ENCODE measurements around the gene TTC23L.
"Not testable (repeated sequence)": the region's sequence is repeated elsewhere in the genome, so short reads cannot be mapped to it uniquely, and the experiment has no call there.

The TTC23L gene

DNA sequence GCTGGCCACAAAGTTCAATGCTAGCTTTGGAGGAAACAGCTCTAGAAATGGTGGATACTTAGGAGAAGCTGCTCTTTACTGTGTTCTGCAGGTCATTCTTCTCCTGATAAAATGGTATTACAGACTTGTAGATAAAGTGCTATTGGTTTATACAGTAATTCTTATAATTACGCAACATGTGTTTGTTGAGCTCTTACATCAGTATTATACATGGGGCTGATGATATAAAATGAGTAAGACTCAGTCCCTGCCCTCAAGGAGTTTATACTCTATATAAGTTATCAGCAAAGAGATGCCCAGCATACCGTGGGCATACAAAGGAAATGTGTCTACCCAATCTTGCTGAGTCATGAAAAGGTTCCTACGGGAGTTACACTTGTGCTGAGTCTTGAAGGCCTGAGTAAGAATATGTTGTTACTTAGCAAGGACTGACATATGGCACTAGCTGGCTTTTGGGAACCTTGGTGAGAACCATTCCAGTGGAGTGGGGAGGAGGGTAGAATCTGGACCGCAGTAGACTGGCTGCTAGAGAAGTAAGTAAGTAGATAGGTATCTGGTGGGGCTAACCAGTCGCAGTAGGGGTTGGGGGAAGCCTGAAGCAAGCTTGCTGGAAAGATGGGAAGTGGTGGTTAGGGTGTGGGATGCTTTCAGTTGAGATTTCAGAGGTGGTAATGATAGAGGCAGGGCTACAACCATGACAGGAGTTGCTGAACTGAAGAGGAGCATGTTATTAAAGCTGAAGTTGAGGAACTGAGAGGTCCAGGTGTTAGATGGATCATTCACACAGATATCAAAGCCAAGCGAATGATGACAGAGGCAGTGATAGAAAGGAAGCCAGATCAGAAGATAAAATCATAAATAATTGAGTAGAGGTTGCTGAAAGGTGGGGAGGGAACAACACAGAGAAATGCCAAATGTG is 11.1 kb upstream of the TTC23L start:
- Histone ChIP-seq H3K36me3 (replicated peaks; ENCODE audit: insufficient read depth, low read length) (no peaks in the 10 kb centered on the region), H3K9me2 (replicated peaks; ENCODE audit: insufficient read depth, low read length) (no peaks in the 10 kb centered on the region), H4K20me1 (ENCODE audit: insufficient read depth, low read length) (no peaks in the 10 kb centered on the region), H3K79me2 (ENCODE audit: low read length) (no peaks in the 10 kb centered on the region), H3K4me2 (ENCODE audit: low read depth, low read length) (no peak overlapping the region), H3K27ac (ENCODE audit: low read length) (no peak overlapping the region), H3K27me3 (replicated peaks; ENCODE audit: insufficient read depth, low read length) (no peaks in the 10 kb centered on the region), H3K4me3 (ENCODE audit: low read length) (no peak overlapping the region), H3K9me3 (replicated peaks; ENCODE audit: insufficient read depth, low read length) (no peaks in the 10 kb centered on the region), H3K9ac (ENCODE audit: low read length) (no peak overlapping the region), H2AFZ (ENCODE audit: low read length) (no peak overlapping the region), H3K4me1 (ENCODE audit: low read length) (no peaks in the 10 kb centered on the region), H3F3A (ENCODE audit: insufficient read depth, low read length) (no peaks in the 10 kb centered on the region)
- TF ChIP-seq EZH2phosphoT487 (IDR thresholded peaks at IDR 0.05; ENCODE audit: low read length) (no peak), EZH2 (optimal IDR thresholded peaks at IDR 0.05; ENCODE audit: low read depth, low read length) (no peak)
- TF ChIP-seq, protein P1, sequence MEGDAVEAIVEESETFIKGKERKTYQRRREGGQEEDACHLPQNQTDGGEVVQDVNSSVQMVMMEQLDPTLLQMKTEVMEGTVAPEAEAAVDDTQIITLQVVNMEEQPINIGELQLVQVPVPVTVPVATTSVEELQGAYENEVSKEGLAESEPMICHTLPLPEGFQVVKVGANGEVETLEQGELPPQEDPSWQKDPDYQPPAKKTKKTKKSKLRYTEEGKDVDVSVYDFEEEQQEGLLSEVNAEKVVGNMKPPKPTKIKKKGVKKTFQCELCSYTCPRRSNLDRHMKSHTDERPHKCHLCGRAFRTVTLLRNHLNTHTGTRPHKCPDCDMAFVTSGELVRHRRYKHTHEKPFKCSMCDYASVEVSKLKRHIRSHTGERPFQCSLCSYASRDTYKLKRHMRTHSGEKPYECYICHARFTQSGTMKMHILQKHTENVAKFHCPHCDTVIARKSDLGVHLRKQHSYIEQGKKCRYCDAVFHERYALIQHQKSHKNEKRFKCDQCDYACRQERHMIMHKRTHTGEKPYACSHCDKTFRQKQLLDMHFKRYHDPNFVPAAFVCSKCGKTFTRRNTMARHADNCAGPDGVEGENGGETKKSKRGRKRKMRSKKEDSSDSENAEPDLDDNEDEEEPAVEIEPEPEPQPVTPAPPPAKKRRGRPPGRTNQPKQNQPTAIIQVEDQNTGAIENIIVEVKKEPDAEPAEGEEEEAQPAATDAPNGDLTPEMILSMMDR (IDR thresholded peaks at IDR 0.05; ENCODE audit: low read length): no peak
- no peak for DNase-seq

DNA sequence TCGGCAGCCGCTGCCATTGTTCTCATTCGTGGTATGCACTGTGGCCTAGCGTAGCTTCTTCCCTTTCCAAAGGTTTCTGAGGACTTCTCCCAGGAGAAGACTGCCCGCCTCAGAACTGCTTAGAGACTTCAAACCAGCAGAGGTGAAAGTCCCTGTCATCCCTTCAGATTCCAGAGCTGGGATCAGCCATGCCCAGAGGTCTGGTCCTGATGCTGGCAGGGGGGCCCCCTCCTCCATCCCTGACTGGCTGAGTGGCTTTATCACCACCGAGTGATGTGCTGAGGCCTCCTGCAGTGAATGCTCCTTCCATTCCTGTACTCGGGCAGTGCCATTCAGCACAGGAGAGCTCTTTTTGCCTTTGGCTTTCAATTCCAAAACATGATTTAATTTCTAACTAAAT is 8.1 kb upstream of the TTC23L start:
- not testable (repeated sequence) for H3K9ac ChIP-seq (ENCODE audit: low read length); H3K27me3 ChIP-seq (replicated peaks; ENCODE audit: insufficient read depth, low read length); H3K36me3 ChIP-seq (replicated peaks; ENCODE audit: insufficient read depth, low read length); H3K4me3 ChIP-seq (ENCODE audit: low read length); H2AFZ ChIP-seq (ENCODE audit: low read length); H3K4me2 ChIP-seq (ENCODE audit: low read depth, low read length); H3F3A ChIP-seq (ENCODE audit: insufficient read depth, low read length); H3K79me2 ChIP-seq (ENCODE audit: low read length); DNase-seq; H3K4me1 ChIP-seq (ENCODE audit: low read length); H3K27ac ChIP-seq (ENCODE audit: low read length); H3K9me2 ChIP-seq (replicated peaks; ENCODE audit: insufficient read depth, low read length); H3K9me3 ChIP-seq (replicated peaks; ENCODE audit: insufficient read depth, low read length); H4K20me1 ChIP-seq (ENCODE audit: insufficient read depth, low read length)

DNA sequence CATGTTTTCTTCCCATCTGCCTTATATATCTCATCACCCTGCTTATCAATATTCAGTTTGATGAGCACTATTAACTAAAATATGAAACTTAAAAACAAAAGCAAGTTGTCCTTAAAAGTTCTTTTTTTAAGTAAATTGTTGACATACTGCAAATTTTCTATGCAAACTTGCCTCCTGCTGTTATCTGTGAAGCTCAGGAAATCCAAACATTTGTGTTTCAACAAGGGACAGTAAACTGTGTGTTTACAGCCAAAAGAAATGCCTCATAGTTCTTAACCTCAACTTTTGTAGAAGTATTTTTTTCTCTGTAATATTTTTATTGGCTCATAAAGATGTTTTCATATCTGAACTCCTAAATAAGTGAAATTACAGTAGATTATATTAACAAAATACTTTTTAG is 7.7 kb upstream of the TTC23L start:
- TF ChIP-seq, protein P1 (IDR thresholded peaks at IDR 0.05; ENCODE audit: low read length): no peak
- TF ChIP-seq EZH2phosphoT487 (IDR thresholded peaks at IDR 0.05; ENCODE audit: low read length) (no peak), EZH2 (optimal IDR thresholded peaks at IDR 0.05; ENCODE audit: low read depth, low read length) (no peak)
- no peaks in the 10 kb centered on the region for H3F3A ChIP-seq (ENCODE audit: insufficient read depth, low read length)
- no peak overlapping the region for H3K4me3 ChIP-seq (ENCODE audit: low read length)
- DNase-seq: no peak
- no peaks in the 10 kb centered on the region for H3K9me2 ChIP-seq (replicated peaks; ENCODE audit: insufficient read depth, low read length)
- no peak overlapping the region for H3K9ac ChIP-seq (ENCODE audit: low read length)
- H3K79me2 ChIP-seq (ENCODE audit: low read length): no peaks in the 10 kb centered on the region
- H3K4me1 ChIP-seq (ENCODE audit: low read length): no peaks in the 10 kb centered on the region
- no peak overlapping the region for H3K4me2 ChIP-seq (ENCODE audit: low read depth, low read length)
- H3K9me3 ChIP-seq (replicated peaks; ENCODE audit: insufficient read depth, low read length): no peaks in the 10 kb centered on the region
- H4K20me1 ChIP-seq (ENCODE audit: insufficient read depth, low read length): no peaks in the 10 kb centered on the region
- H3K27me3 ChIP-seq (replicated peaks; ENCODE audit: insufficient read depth, low read length): no peaks in the 10 kb centered on the region
- H3K27ac ChIP-seq (ENCODE audit: low read length): no peak overlapping the region
- no peaks in the 10 kb centered on the region for H3K36me3 ChIP-seq (replicated peaks; ENCODE audit: insufficient read depth, low read length)
- H2AFZ ChIP-seq (ENCODE audit: low read length): no peak overlapping the region

DNA sequence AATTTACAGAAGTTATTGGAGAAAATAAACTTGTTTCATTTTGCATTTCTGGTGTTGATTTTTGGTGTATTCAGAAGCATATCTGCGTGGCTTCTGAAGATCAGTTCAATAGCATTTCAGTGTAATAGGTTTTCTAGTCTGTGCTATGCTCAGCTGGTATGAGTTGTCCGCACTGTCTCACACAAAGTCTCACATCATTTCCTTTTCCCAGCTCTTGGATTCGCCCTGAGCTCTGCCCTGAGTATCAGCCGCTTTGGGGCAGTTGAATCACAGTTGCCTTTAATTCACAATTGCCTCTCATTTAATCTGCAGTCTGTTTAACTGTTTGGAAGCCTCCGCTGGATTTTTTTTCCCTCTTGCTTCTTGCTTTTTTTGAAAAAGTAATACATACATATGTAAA is 6.4 kb upstream of the TTC23L start:
- Histone ChIP-seq H3K4me2 (ENCODE audit: low read depth, low read length) (no peak overlapping the region), H3K9me2 (replicated peaks; ENCODE audit: insufficient read depth, low read length) (no peaks in the 10 kb centered on the region), H3K36me3 (replicated peaks; ENCODE audit: insufficient read depth, low read length) (no peaks in the 10 kb centered on the region), H3F3A (ENCODE audit: insufficient read depth, low read length) (no peaks in the 10 kb centered on the region), H2AFZ (ENCODE audit: low read length) (no peak overlapping the region), H3K79me2 (ENCODE audit: low read length) (no peaks in the 10 kb centered on the region), H3K4me1 (ENCODE audit: low read length) (no peaks in the 10 kb centered on the region), H3K4me3 (ENCODE audit: low read length) (no peak overlapping the region), H3K9me3 (replicated peaks; ENCODE audit: insufficient read depth, low read length) (no peaks in the 10 kb centered on the region), H3K9ac (ENCODE audit: low read length) (no peak overlapping the region), H3K27me3 (replicated peaks; ENCODE audit: insufficient read depth, low read length) (no peaks in the 10 kb centered on the region), H4K20me1 (ENCODE audit: insufficient read depth, low read length) (no peaks in the 10 kb centered on the region), H3K27ac (ENCODE audit: low read length) (no peak overlapping the region)
- TF ChIP-seq EZH2 (optimal IDR thresholded peaks at IDR 0.05; ENCODE audit: low read depth, low read length): no peak
- DNase-seq: no peak

Measured in MM.1S (cell line).